IMR-90 (cell line): ENCODE data around the gene ARL5C. TPM values are rescaled to one million over a fixed set of nuclear protein-coding genes. Genes with fewer than 3 reads are reported as not detected.

Experiments used
- ATAC-seq: fragments of 200-7000 bp; cut with Tn5 transposase; 2 replicates; pipeline ENCODE4 v1.9.1; 2020; ENCODE audit warnings: low read depth, mild to moderate bottlenecking, moderate library complexity
- BruUV-seq: library from RNA; stranded (reverse); fragments of 400-500 nt; replicated peaks from 2 replicates; lab custom pipeline; 2021; lab: Mats Ljungman, UMichigan
- CTCF ChIA-PET: fragments of 300-600 bp; formaldehyde crosslinking; extraction: SDS; loops from one replicate; lab custom pipeline; 2021; ENCODE audit warnings: antibody characterized with exemption; lab: Yijun Ruan, JAX
- POLR2A ChIA-PET: fragments of 300-600 bp; sonication (Branson Sonifier 250); formaldehyde crosslinking; loops from one replicate; lab custom pipeline; 2022; ENCODE audit warnings: antibody characterized with exemption; ENCODE audit not compliant: unreplicated experiment; lab: Charles Lee
- DNase-seq: peaks from one replicate; pipeline ENCODE4 v3.0.0; 2013
- H2AFZ ChIP-seq: replicated peaks from 2 replicates; pipeline ENCODE3; 2013; ENCODE audit warnings: low read length, mild to moderate bottlenecking; ENCODE audit not compliant: poor library complexity
- H2AK5ac ChIP-seq: 2 replicates; pipeline ENCODE4 v1.6.1; 2013; ENCODE audit warnings: low read depth, low read length, inconsistent platforms
- H2AK9ac ChIP-seq: replicated peaks from 2 replicates; pipeline ENCODE3; 2013; ENCODE audit warnings: mild to moderate bottlenecking, low read depth, low read length, moderate library complexity; ENCODE audit not compliant: poor library complexity
- H2BK120ac ChIP-seq: 2 replicates; pipeline ENCODE4 v1.6.1; 2013; ENCODE audit warnings: low read depth, low read length, inconsistent platforms
- H2BK15ac ChIP-seq: 3 replicates; pipeline ENCODE4 v1.6.1; 2013; ENCODE audit warnings: low read depth, low read length, inconsistent platforms
- H2BK20ac ChIP-seq: 2 replicates; pipeline ENCODE4 v1.6.1; 2013; ENCODE audit warnings: low read depth, mild to moderate bottlenecking, inconsistent platforms, low read length, moderate library complexity
- H2BK5ac ChIP-seq: 2 replicates; pipeline ENCODE4 v1.6.1; 2013; ENCODE audit warnings: mild to moderate bottlenecking, low read depth, low read length, inconsistent platforms; ENCODE audit not compliant: poor library complexity, severe bottlenecking
- H3K14ac ChIP-seq: replicated peaks from 2 replicates; pipeline ENCODE4 v1.6.1; 2013; ENCODE audit warnings: low read depth, low read length, inconsistent platforms
- H3K18ac ChIP-seq: 2 replicates; pipeline ENCODE4 v1.6.1; 2013; ENCODE audit warnings: low read depth, low read length, control low read depth
- H3K23ac ChIP-seq: 2 replicates; pipeline ENCODE4 v1.6.1; 2013; ENCODE audit warnings: low read depth, low read length, inconsistent platforms
- H3K27ac ChIP-seq: 2 replicates; pipeline ENCODE4 v1.5.1; 2013; ENCODE audit warnings: mild to moderate bottlenecking, control low read depth, low read length; ENCODE audit not compliant: insufficient read depth
- H3K27me3 ChIP-seq: 2 replicates; pipeline ENCODE4 v1.6.1; 2013; ENCODE audit warnings: low read length; ENCODE audit not compliant: control insufficient read depth, insufficient read depth
- H3K36me3 ChIP-seq: 2 replicates; pipeline ENCODE4 v1.6.1; 2013; ENCODE audit warnings: low read length, mixed read lengths; ENCODE audit not compliant: control insufficient read depth, insufficient read depth
- H3K4ac ChIP-seq: 2 replicates; pipeline ENCODE4 v1.6.1; 2013; ENCODE audit warnings: low read depth, low read length, inconsistent platforms
- H3K4me1 ChIP-seq: 2 replicates; pipeline ENCODE4 v1.6.1; 2013; ENCODE audit warnings: low read length, mixed read lengths; ENCODE audit not compliant: control insufficient read depth, insufficient read depth
- H3K4me2 ChIP-seq: 2 replicates; pipeline ENCODE4 v1.6.1; 2013; ENCODE audit warnings: low read depth, mild to moderate bottlenecking, control low read depth, low read length, moderate library complexity
- H3K4me3 ChIP-seq: 2 replicates; pipeline ENCODE4 v1.5.1; 2013; ENCODE audit warnings: low read depth, mild to moderate bottlenecking, control low read depth, low read length, moderate library complexity; ENCODE audit not compliant: insufficient read depth
- H3K56ac ChIP-seq: 2 replicates; pipeline ENCODE4 v1.6.1; 2013; ENCODE audit warnings: low read length, inconsistent platforms; ENCODE audit not compliant: insufficient read depth; ENCODE audit errors: extremely low read depth
- H3K79me1 ChIP-seq, 2 experiments: 2 replicates each; pipeline ENCODE4 v1.6.1; 2013; ENCODE audit warnings: low read length in 2 of 2, inconsistent platforms in 1 of 2, low read depth in 1 of 2
- H3K9ac ChIP-seq: 2 replicates; pipeline ENCODE4 v1.6.1; 2013; ENCODE audit warnings: low read depth, low read length, control low read depth
- H3K9me1 ChIP-seq: 2 replicates; pipeline ENCODE4 v1.6.1; 2013; ENCODE audit warnings: low read length, inconsistent platforms; ENCODE audit not compliant: insufficient read depth
- H3K9me3 ChIP-seq: 2 replicates; pipeline ENCODE4 v1.6.1; 2013; ENCODE audit warnings: low read length; ENCODE audit not compliant: control insufficient read depth, insufficient read depth
- H4K20me1 ChIP-seq: 2 replicates; pipeline ENCODE4 v1.6.1; 2013; ENCODE audit warnings: low read length, inconsistent platforms; ENCODE audit not compliant: insufficient read depth
- H4K5ac ChIP-seq: 2 replicates; pipeline ENCODE4 v1.6.1; 2013; ENCODE audit warnings: mild to moderate bottlenecking, low read depth, low read length, control low read depth
- H4K8ac ChIP-seq, 2 experiments: 2 replicates each; pipeline ENCODE4 v1.6.1; 2013; ENCODE audit warnings: low read depth in 2 of 2, low read length in 2 of 2, control low read depth in 1 of 2, inconsistent platforms in 1 of 2
- H4K91ac ChIP-seq: 2 replicates; pipeline ENCODE4 v1.6.1; 2013; ENCODE audit warnings: low read depth, low read length, inconsistent platforms; ENCODE audit not compliant: insufficient read depth
- BHLHE40 ChIP-seq: fragments of 150-350 bp; IDR thresholded peaks from 2 replicates; pipeline ENCODE4 v1.6.1; 2016; ENCODE audit warnings: mild to moderate bottlenecking, low read depth, low read length
- CEBPB ChIP-seq: IDR thresholded peaks from 2 replicates; pipeline ENCODE4 v1.6.1; 2012; ENCODE audit warnings: low read depth, low read length, improper control_type of control experiment
- CHD1 ChIP-seq: IDR thresholded peaks from 2 replicates; pipeline ENCODE4 v1.6.1; 2012; ENCODE audit warnings: low read depth, low read length, improper control_type of control experiment
- ELK1 ChIP-seq: fragments of 150-350 bp; IDR thresholded peaks from 2 replicates; pipeline ENCODE4 v1.6.1; 2016; ENCODE audit warnings: low read depth, mild to moderate bottlenecking, low read length, moderate library complexity, borderline replicate concordance
- FOS ChIP-seq: fragments of 150-350 bp; IDR thresholded peaks from 2 replicates; pipeline ENCODE4 v1.6.1; 2016; ENCODE audit warnings: low read depth, low read length
- MAFK ChIP-seq: IDR thresholded peaks from 2 replicates; pipeline ENCODE4 v1.6.1; 2012; ENCODE audit warnings: low read depth, low read length, improper control_type of control experiment
- MAZ ChIP-seq: IDR thresholded peaks from 2 replicates; pipeline ENCODE4 v1.6.1; 2012; ENCODE audit warnings: low read depth, mild to moderate bottlenecking, low read length, improper control_type of control experiment, moderate library complexity, borderline replicate concordance
- MXI1 ChIP-seq: IDR thresholded peaks from 2 replicates; pipeline ENCODE4 v1.6.1; 2012; ENCODE audit warnings: low read depth, mild to moderate bottlenecking, low read length, moderate library complexity, borderline replicate concordance
- NFE2L2 ChIP-seq: fragments of 150-350 bp; IDR thresholded peaks from 2 replicates; pipeline ENCODE4 v1.6.1; 2016; ENCODE audit warnings: low read depth, mild to moderate bottlenecking, low read length
- POLR2A ChIP-seq: IDR thresholded peaks from 2 replicates; pipeline ENCODE4 v1.6.1; 2012; ENCODE audit warnings: mild to moderate bottlenecking, low read depth, low read length
- RAD21 ChIP-seq: IDR thresholded peaks from 2 replicates; pipeline ENCODE4 v1.6.1; 2012; ENCODE audit warnings: low read length, improper control_type of control experiment
- RCOR1 ChIP-seq: IDR thresholded peaks from 2 replicates; pipeline ENCODE4 v1.6.1; 2012; ENCODE audit warnings: mild to moderate bottlenecking, low read length, improper control_type of control experiment; ENCODE audit not compliant: insufficient replicate concordance
- RFX5 ChIP-seq: IDR thresholded peaks from 2 replicates; pipeline ENCODE4 v1.8.0; 2012; ENCODE audit warnings: low read depth, mild to moderate bottlenecking, low read length, moderate library complexity
- SMC3 ChIP-seq: fragments of 150-350 bp; IDR thresholded peaks from 2 replicates; pipeline ENCODE4 v1.6.1; 2016; ENCODE audit warnings: low read depth, mild to moderate bottlenecking, antibody characterized with exemption, low read length, moderate library complexity
- USF2 ChIP-seq: fragments of 150-350 bp; IDR thresholded peaks from 2 replicates; pipeline ENCODE4 v1.6.1; 2017; ENCODE audit warnings: mild to moderate bottlenecking, antibody characterized with exemption, low read length, low read depth
- WGBS, 2 experiments: methylation state at CpG; one replicate each; pipeline versions ENCODE4 v1.1.5 to v1.1.7; 2013; ENCODE audit warnings: missing lambda C conversion rate in 2 of 2; ENCODE audit not compliant: insufficient read length in 1 of 2; ENCODE audit errors: extremely low coverage in 2 of 2; 5-methylcytosine and 5-hydroxymethylcytosine counted together
- dilution Hi-C: fragments of 300-500 bp; cut with HindIII; formaldehyde crosslinking; loops from one replicate; pipeline ENCODE4 v1.14.3; 2018; ENCODE audit warnings: low sequenced_read_pairs; ENCODE audit not compliant: unreplicated experiment
- in situ Hi-C: fragments of 300-500 bp; cut with MboI; formaldehyde crosslinking; loops from 3 replicates; pipeline ENCODE4 v1.14.3; 2019; ENCODE audit warnings: low sequenced_read_pairs, inconsistent platforms, mixed read lengths
- intact Hi-C: fragments of 100-400 bp; cut with micrococcal nuclease; formaldehyde crosslinking; loops from 2 replicates; pipeline ENCODE4 v1.10.0; 2022
- polyA plus RNA-seq, 3 experiments: library from polyadenylated mRNA; depleted of rRNA; stranded (reverse); fragments of >200 nt; gene quantifications; 2 replicates each; pipeline ENCODE4 v1.2.3, GENCODE V29; 2012; ENCODE audit warnings: low replicate concordance in 1 of 3
- total RNA-seq: library from RNA; depleted of rRNA; stranded (reverse); fragments of >200 nt; gene quantifications from 2 replicates; pipeline ENCODE4 v1.2.3, GENCODE V29; 2012

The ARL5C gene
- total and polyA plus RNA-seq, 2 of the 4 experiments (the other 2 are of a cell fraction), result not detected

GRCh38 chr17:39200070-39200879 is 34.3 kb upstream of the ARL5C start, which contains the start of gene RPL19:
RPL19 (plus strand) TSS chr17:39200283; CDS start chr17:39200345, 62 bp downstream.
- ATAC-seq (peak; percentile 68), DNase-seq (peak; percentile 20)
- peak within 1 kb of the TSS; percentile 99 for H3K4ac ChIP-seq
- H2BK20ac ChIP-seq, result peak within 1 kb of the TSS; percentile 100
- peaks cover 18% of the 10 kb centered on the region for H3K9me1 ChIP-seq
- H4K91ac ChIP-seq, result peak within 1 kb of the TSS; percentile 99
- dilution Hi-C loops (no loop called here), in situ Hi-C loops (no loop called here), intact Hi-C loops (no loop called here)
- peaks cover 37% of the 10 kb centered on the region for H4K20me1 ChIP-seq
- peak within 1 kb of the TSS; percentile 99 for H2AK5ac ChIP-seq
- peaks cover 39% of the 10 kb centered on the region for H3K36me3 ChIP-seq
- peak within 1 kb of the TSS; percentile 100 for H3K56ac ChIP-seq
- H3K14ac ChIP-seq, result peak within 1 kb of the TSS; percentile 100
- BruUV-seq, result no TSS peak
- peak within 1 kb of the TSS; percentile 97 for H3K18ac ChIP-seq
- H2BK120ac ChIP-seq, result peak within 1 kb of the TSS; percentile 100
- H3K9me3 ChIP-seq, result no peaks in the 10 kb centered on the region
- H4K8ac ChIP-seq, result peak within 1 kb of the TSS; percentile 85 to 97
- H2BK5ac ChIP-seq, result peak within 1 kb of the TSS; percentile 97
- CTCF ChIA-PET, result interaction anchor here (0.7 to 1.4 kb wide), 2 partner anchors 10 to 32 kb away, joined by 3 to 8 read pairs; no protein-coding TSS in a partner anchor
- H2AK9ac ChIP-seq, result peak within 1 kb of the TSS; percentile 98
- peak within 1 kb of the TSS; percentile 88; the same call in 1 of the 3 replicates for H2BK15ac ChIP-seq
- WGBS, 2 experiments, result 0% methylated on average over 10 of the region's 52 CpGs; no CpG with 5 or more reads in 1 of the 2 experiments
- peak within 1 kb of the TSS; percentile 100 for H3K23ac ChIP-seq
- no peaks in the 10 kb centered on the region for H3K27me3 ChIP-seq
- peak within 1 kb of the TSS; percentile 86 for H4K5ac ChIP-seq
- H2AFZ ChIP-seq, result peak within 1 kb of the TSS; percentile 75
- peaks cover 14% of the 10 kb centered on the region for H3K4me1 ChIP-seq
- H3K27ac ChIP-seq, result peak within 1 kb of the TSS; percentile 82
- peak within 1 kb of the TSS; percentile 89 for H3K9ac ChIP-seq
- POLR2A ChIA-PET, result interaction anchor here (0.5 to 0.7 kb wide), 6 partner anchors 10 to 244 kb away, joined by 4 to 18 read pairs (median 7); no protein-coding TSS in a partner anchor
- peaks cover 39 to 66% of the 10 kb centered on the region in 2 experiments for H3K79me1 ChIP-seq
- H3K4me3 ChIP-seq, result peak within 1 kb of the TSS; percentile 86
- H3K4me2 ChIP-seq, result peak within 1 kb of the TSS; percentile 98
- TF ChIP-seq NFE2L2 (no peak), FOS (no peak), MXI1 (peak; percentile 89), MAZ (no peak), RAD21 (no peak), CHD1 (peak; percentile 87; the same call in 1 of the 2 replicates), USF2 (peak; percentile 36; the same call in 1 of the 2 replicates), CEBPB (no peak), RFX5 (no peak), POLR2A (peak; percentile 98), MAFK (no peak), SMC3 (no peak), RCOR1 (no peak), ELK1 (no peak), BHLHE40 (peak; percentile 99)
